ENCODE results near the gene DUSP11.
"Not testable (repeated sequence)": the region's sequence is repeated elsewhere in the genome, so short reads cannot be mapped to it uniquely, and the experiment has no call there.

Gene DUSP11

DNA sequence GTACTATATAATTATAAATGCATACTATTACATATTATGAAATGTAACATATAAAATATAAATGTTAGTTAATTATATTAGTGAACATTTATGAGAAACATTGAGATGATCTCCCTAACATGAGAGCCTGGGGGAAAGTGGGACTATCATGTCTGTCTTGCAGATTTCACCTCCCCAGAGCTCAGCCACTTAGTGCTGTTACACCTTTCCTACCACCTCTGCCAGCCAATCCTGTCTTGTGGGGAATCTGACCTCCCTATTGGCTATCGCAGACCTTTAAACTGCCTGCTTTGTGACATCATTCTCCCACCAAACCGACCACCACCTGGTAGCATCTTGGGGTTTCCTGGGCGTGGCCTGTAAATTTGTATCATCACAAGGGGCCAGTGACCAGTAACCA lies 4.0 kb upstream of the DUSP11 start, which contains the start of gene C2orf78:
C2orf78 (plus strand) TSS at position 301 of the 400 bp plus-strand sequence. CDS start 127 bp downstream, outside the sequence.
- TF ChIP-seq, protein P1, sequence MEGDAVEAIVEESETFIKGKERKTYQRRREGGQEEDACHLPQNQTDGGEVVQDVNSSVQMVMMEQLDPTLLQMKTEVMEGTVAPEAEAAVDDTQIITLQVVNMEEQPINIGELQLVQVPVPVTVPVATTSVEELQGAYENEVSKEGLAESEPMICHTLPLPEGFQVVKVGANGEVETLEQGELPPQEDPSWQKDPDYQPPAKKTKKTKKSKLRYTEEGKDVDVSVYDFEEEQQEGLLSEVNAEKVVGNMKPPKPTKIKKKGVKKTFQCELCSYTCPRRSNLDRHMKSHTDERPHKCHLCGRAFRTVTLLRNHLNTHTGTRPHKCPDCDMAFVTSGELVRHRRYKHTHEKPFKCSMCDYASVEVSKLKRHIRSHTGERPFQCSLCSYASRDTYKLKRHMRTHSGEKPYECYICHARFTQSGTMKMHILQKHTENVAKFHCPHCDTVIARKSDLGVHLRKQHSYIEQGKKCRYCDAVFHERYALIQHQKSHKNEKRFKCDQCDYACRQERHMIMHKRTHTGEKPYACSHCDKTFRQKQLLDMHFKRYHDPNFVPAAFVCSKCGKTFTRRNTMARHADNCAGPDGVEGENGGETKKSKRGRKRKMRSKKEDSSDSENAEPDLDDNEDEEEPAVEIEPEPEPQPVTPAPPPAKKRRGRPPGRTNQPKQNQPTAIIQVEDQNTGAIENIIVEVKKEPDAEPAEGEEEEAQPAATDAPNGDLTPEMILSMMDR (IDR thresholded peaks at IDR 0.05): not testable (repeated sequence)

DNA sequence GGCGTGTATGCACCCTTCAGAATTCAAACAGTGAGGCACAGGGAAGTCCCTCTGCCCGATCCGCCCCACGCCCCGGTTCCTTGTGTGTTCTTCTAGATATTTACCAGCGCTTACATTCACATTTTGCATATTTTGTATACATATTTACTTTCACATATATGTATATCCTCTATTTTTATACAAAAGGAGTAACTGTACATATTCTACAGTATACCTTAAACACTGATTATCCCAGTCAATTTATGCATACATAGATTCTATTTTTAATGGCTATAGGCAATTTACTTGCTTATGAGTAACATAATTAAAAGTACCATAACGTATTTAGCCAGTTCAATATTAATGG lies 307 bp upstream of the DUSP11 start:
- TF ChIP-seq, protein P1 (IDR thresholded peaks at IDR 0.05): peak; percentile 8; the same call in 1 of the 2 replicates

DNA sequence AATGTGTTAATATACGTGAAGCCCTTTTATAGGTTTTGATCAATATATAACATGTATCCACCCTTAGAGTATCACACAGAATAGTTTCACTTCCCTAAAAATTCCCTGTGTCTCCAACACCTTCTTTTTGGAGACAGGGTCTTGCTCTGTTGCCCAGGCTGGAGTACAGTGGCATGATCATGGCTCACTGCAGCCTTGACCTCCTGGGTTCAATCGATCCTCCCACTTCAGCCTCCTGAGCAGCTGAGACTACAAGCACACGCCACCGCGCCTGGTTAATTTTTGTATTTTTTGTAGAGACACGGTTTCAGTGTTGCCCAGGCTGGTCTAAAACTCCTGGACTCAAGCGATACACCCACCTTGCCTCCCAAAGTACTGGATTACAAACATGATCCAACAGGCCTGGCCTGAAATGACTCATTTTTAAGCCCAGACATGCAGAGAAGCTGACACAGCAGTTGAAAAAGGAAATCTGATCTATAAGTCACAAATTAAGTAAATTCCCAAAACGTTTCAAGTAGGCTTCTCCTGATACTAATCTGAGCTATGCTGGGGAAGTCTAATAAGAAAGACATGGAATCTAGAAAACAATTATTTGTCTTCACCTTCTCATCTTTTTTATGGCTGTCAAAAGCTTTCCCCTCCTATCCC lies 2.9 kb downstream of the DUSP11 start:
- TF ChIP-seq, protein P1 (IDR thresholded peaks at IDR 0.05): no peak

DNA sequence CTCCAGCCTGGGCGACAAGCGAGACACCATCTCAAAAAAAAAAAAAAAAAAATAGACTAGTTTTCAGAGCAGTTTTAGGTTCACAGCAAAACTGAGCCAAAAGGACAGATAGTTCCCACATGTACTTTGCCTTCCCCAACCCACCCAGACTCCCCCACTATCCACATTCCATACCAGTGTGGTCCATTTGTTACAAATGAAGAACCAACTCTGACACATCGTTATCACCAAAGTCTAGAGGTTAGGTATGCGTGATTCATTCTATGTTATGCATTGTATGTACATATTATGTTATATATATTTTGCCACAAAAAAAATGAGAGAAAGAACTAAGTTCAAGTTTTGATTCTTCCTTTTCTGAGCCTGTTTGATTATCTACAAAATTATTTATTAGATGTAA lies 3.5 kb downstream of the DUSP11 start:
- TF ChIP-seq, protein P1 (IDR thresholded peaks at IDR 0.05): no peak

DNA sequence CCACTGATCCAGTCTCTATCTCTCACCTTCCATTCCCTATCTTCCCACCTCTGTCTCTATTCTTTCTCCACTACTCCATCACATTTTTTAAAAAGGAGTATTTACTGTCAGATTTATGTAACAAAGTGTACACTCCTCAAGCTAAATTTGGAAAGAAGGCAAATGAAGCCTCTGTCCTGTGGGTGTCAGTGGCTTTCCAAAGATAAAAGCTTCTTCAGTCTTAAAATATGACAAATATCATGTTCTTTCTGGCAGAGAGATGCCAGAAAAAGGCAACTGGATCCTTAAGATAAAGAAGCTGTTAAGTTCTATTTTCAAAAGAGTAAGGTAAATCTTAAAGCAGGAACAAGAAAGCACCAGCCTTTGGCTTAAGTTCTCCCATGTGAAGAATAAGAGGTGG lies 7.1 kb downstream of the DUSP11 start:
- TF ChIP-seq, protein P1 (IDR thresholded peaks at IDR 0.05): no peak

DNA sequence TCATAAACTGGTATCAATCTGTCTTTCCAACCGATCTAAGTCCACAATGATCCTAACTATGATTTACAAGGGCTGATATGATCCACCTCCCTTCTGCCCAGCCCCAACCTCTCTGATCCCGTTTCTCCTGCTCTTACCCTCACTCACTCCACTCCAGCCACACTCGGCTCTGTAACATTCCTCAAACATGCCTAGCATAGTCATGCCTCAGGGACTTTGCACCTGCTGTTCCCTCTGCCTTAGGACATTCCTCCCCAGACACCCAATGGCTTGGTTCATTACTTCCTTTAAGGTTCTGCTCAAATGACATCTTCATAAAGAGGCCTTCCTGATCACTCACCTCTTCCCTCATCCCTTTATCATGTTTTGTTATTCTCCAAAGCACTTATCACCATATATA lies 9.2 kb downstream of the DUSP11 start:
- TF ChIP-seq, protein P1 (IDR thresholded peaks at IDR 0.05): no peak

DNA sequence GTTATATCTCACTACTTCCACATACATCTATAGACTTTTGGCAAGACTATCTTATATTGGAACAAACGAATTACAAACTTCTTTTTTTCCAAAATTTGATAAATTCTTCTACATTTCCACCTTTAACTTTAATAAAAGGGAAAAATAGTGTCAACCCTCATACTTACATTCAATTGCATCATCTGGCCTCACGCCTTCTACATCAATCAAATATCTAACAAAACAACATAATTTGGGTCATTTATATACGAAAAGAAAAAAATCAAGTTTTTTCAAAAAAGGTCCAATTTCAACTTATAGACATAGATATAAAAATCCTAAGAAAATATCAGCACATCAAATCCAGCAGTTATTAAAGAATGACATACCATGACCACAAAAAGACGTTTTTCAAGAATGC lies 12.9 kb downstream of the DUSP11 start:
- TF ChIP-seq, protein P1 (IDR thresholded peaks at IDR 0.05): no peak

DNA sequence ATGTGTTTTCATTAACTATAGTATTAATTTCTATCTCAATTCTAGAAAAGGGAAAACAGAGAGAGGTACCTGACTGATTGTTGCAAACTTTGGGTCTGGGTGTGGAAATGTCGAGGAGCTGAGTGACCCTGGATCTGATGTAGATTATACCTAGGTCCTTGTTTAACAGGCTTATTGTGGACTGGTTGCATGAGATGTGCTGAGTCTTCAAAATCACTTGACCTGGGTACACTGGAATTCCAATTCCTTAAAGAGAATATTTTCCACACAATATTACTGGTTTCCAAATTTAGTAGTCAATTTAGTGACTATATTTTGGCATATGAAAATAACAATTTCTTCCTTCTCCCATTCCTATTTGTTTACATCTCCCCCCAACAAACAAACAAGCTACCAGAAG lies 13.6 kb downstream of the DUSP11 start:
- TF ChIP-seq, protein P1 (IDR thresholded peaks at IDR 0.05): no peak

Data from LNCAP (cell line).